Uterus (tissue), 2 donors: ENCODE data around the gene KLF16.

Source experiments
- CTCF ChIP-seq, 4 experiments: fragments of 200-600 bp in 2 of 4; fragments of 450-650 bp in 2 of 4; sonication (generic) in 2 of 4; IDR thresholded peaks; one replicate each; pipeline ENCODE4 v1.5.1; 2016 to 2019; ENCODE audit warnings: antibody characterized with exemption in 4 of 4, mild to moderate bottlenecking in 2 of 4, moderate library complexity in 1 of 4
- POLR2A ChIP-seq, 2 donors: fragments of 450-650 bp; IDR thresholded peaks; one replicate each; pipeline ENCODE4 v1.6.1; 2016; ENCODE audit warnings: antibody characterized with exemption in 2 of 2, mild to moderate bottlenecking in 1 of 2, moderate library complexity in 1 of 2

- TF ChIP-seq POLR2A (IDR thresholded peaks at IDR 0.05) (peak in 1 of 2 donors; percentile 35), CTCF (IDR thresholded peaks at IDR 0.05) (peak; percentile 19 to 50 (median 32))
Measured at GRCh38 chr19:1812426-1813191, 50.8 kb downstream of the KLF16 start.
